Psoas muscle (tissue), 8 donors: ENCODE data around the gene ATRIP. TPM values are rescaled to one million over a fixed set of nuclear protein-coding genes. Genes with fewer than 3 reads are reported as not detected.
A peak's percentile ranks its signal among the peaks of the same experiment; 100 is the strongest.

Source experiments
- ATAC-seq, 4 donors: fragments of 200-7000 bp; cut with Tn5 transposase; one replicate each; pipeline ENCODE4 v1.9.1; 2020; ENCODE audit warnings: moderate library complexity in 3 of 4, mild to moderate bottlenecking in 2 of 4
- DNase-seq, 2 donors: peaks; one replicate each; pipeline ENCODE4 v3.0.0-alpha.2; 2020
- H3K27ac ChIP-seq: fragments of 200-600 bp; one replicate; pipeline ENCODE4 v1.8.0; 2022
- H3K27me3 ChIP-seq, 3 donors: fragments of 200-600 bp in 1 of 3; one replicate each; pipeline versions ENCODE4 v1.6.1 to v1.8.0; 2013 to 2022; ENCODE audit warnings: low read length in 2 of 3, mild to moderate bottlenecking in 2 of 3, moderate library complexity in 1 of 3; ENCODE audit not compliant: insufficient read depth in 3 of 3
- H3K36me3 ChIP-seq, 2 donors: fragments of 200-600 bp in 1 of 2; one replicate each; pipeline versions ENCODE4 v1.6.1 to v1.8.0; 2013 to 2022; ENCODE audit warnings: low read depth in 1 of 2, mild to moderate bottlenecking in 1 of 2, moderate library complexity in 1 of 2; ENCODE audit not compliant: insufficient read depth in 1 of 2
- H3K4me1 ChIP-seq: fragments of 200-600 bp; one replicate; pipeline ENCODE4 v1.8.0; 2022
- H3K4me3 ChIP-seq: fragments of 200-600 bp; one replicate; pipeline ENCODE4 v1.8.0; 2022; ENCODE audit warnings: mild to moderate bottlenecking
- H3K9me3 ChIP-seq: fragments of 200-600 bp; one replicate; pipeline ENCODE4 v1.8.0; 2022
- CTCF ChIP-seq: fragments of 200-600 bp; IDR thresholded peaks from one replicate; pipeline ENCODE4 v1.8.0; 2022; ENCODE audit warnings: antibody characterized with exemption
- WGBS, 3 donors: extraction: QIAGEN DNeasy Blood & Tissue Kit; methylation state at CpG; one replicate each; pipeline versions ENCODE4 v1.1.6 to v1.1.7; 2013; 5-methylcytosine and 5-hydroxymethylcytosine counted together
- intact Hi-C, 2 donors: fragments of 100-400 bp; cut with DNase I; formaldehyde crosslinking; loops; one replicate each; pipeline versions ENCODE4 v1.11.0 to v1.14.2; 2022
- polyA plus RNA-seq, 3 donors: library from polyadenylated mRNA; stranded (reverse); fragments of 200-250 nt; gene quantifications; one replicate each; pipeline ENCODE4 v1.2.3, GENCODE V29; 2013
- total RNA-seq, 4 donors: library from RNA; stranded (reverse); fragmentation: NEBNext Ultra II Directional in 2 of 4; extraction: Animal tissue kit (Norgen Biotek cat#: 25700) in 2 of 4; gene quantifications; one replicate each; pipeline versions ENCODE4 v1.2.1 to v1.2.4, GENCODE V29; 2021 to 2023
- donor health status: healthy with polysubstance abuse.
- donor health status: DM: no; HTN: no; CAD: no; lungs with moderate emphysema.
- donor health status: Bipolar disorder and iron deficiency.
- donor health status: healthy.
- donor health status: DM: yes; HTN: yes; CAD: no.
- donor health status: DM: no; HTN: no; CAD: no.
- donor health status: DM: no; HTN: no; CAD: no.
- donor health status: DM: yes; HTN: yes; CAD: no.

ATRIP gene
- total and polyA plus RNA-seq, 7 donors = 3.7 to 5.6 (median 4.5) TPM

- no peaks in the 10 kb centered on the region for H3K9me3 ChIP-seq
- peak in 2 of 4 donors; percentile 19 to 34 for ATAC-seq
- no peaks in the 10 kb centered on the region for H3K36me3 ChIP-seq
- 41 to 76% (median 45%) methylated on average over 25 of the region's 25 CpGs for WGBS, 3 donors
- intact Hi-C loops = no loop called here
- no peak overlapping the region for H3K27ac ChIP-seq
- peaks cover 0 to 32% (median 1%) of the 10 kb centered on the region in 3 donors for H3K27me3 ChIP-seq
- no peak for DNase-seq
- H3K4me1 ChIP-seq = no peaks in the 10 kb centered on the region
- TF ChIP-seq CTCF = no peak
- H3K4me3 ChIP-seq = no peak overlapping the region
Observed at GRCh38 chr3:48423241-48423882, 23.2 kb upstream of the ATRIP start.

- DNase-seq (peak in 1 of 2 donors; percentile 47), ATAC-seq (peak in 1 of 4 donors; percentile 5)
- Histone ChIP-seq H3K4me1 (no peaks in the 10 kb centered on the region), H3K27me3 (peaks cover 0 to 38% (median 2%) of the 10 kb centered on the region in 3 donors), H3K27ac (no peak overlapping the region), H3K4me3 (no peak overlapping the region), H3K9me3 (no peaks in the 10 kb centered on the region), H3K36me3 (no peaks in the 10 kb centered on the region)
- TF ChIP-seq CTCF = no peak
- intact Hi-C loops = no loop called here
- WGBS, 3 donors = 48 to 78% (median 50%) methylated on average over 26 to 27 of the region's 27 CpGs
Observed at GRCh38 chr3:48423883-48424695, 22.4 kb upstream of the ATRIP start.

- 59 to 76% (median 64%) methylated on average over 10 to 13 of the region's 13 CpGs for WGBS, 3 donors
- Histone ChIP-seq H3K27me3 (peaks cover 0 to 38% (median 4%) of the 10 kb centered on the region in 3 donors), H3K4me3 (no peak overlapping the region)
Observed at GRCh38 chr3:48425281-48425812, 21.2 kb upstream of the ATRIP start.

GRCh38 chr3:48426401-48426909, 20.1 kb upstream of the ATRIP start:
- Histone ChIP-seq H3K27ac (no peak overlapping the region), H3K4me1 (peaks cover 4% of the 10 kb centered on the region), H3K36me3 (no peaks in the 10 kb centered on the region), H3K27me3 (peaks cover 0 to 38% (median 4%) of the 10 kb centered on the region in 3 donors), H3K4me3 (no peak overlapping the region), H3K9me3 (no peaks in the 10 kb centered on the region)
- ATAC-seq (no peak), DNase-seq (no peak)
- TF ChIP-seq CTCF = no peak
- intact Hi-C loops = loop anchor here in 1 of 2 donors (1.0 kb wide), 1 partner anchor 26 kb away; no protein-coding TSS in a partner anchor
- WGBS, 3 donors = 30 to 38% (median 36%) methylated on average over 11 of the region's 11 CpGs

More at GRCh38 chr3:48425281-48425812, 21.2 kb upstream of the ATRIP start:
- Histone ChIP-seq H3K4me1 (peaks cover 4% of the 10 kb centered on the region), H3K36me3 (no peaks in the 10 kb centered on the region), H3K27ac (no peak overlapping the region), H3K9me3 (no peaks in the 10 kb centered on the region)
- DNase-seq (no peak), ATAC-seq (no peak)
- intact Hi-C loops = no loop called here
- TF ChIP-seq CTCF = no peak
